Neural crest cell (in vitro differentiated cells): ENCODE measurements around the gene TUT4. TPM values are rescaled to one million over a fixed set of nuclear protein-coding genes. Genes with fewer than 3 reads are reported as not detected.

ENCODE experiments used
- DNase-seq: peaks from one replicate; pipeline ENCODE4 v3.0.0; 2021; ENCODE audit warnings: low read depth, mixed read lengths, low spot score
- H3K27ac Mint-ChIP-seq: one replicate; pipeline ENCODE4 v1.8.0; 2021; ENCODE audit warnings: mild to moderate bottlenecking, mixed read lengths; ENCODE audit not compliant: unreplicated experiment
- H3K27me3 Mint-ChIP-seq: 2 replicates; pipeline ENCODE4 v1.8.0; 2021; ENCODE audit warnings: low read depth, mild to moderate bottlenecking, mixed read lengths
- H3K36me3 Mint-ChIP-seq: 2 replicates; pipeline ENCODE4 v1.8.0; 2021; ENCODE audit warnings: low read depth, mild to moderate bottlenecking, mixed read lengths
- H3K4me1 Mint-ChIP-seq: 2 replicates; pipeline ENCODE4 v1.8.0; 2021; ENCODE audit warnings: mixed read lengths
- H3K4me3 Mint-ChIP-seq: one replicate; pipeline ENCODE4 v1.8.0; 2021; ENCODE audit warnings: mild to moderate bottlenecking, mixed read lengths
- H3K9me3 Mint-ChIP-seq: 2 replicates; pipeline ENCODE4 v1.8.0; 2021; ENCODE audit warnings: mixed read lengths
- total RNA-seq: library from RNA; stranded (reverse); gene quantifications from 2 replicates; pipeline ENCODE4 v1.2.1, GENCODE V29; 2021
- TF ChIP-seq, protein P1 (sequence below): fragments of 200-600 bp; sonication (generic); conservative IDR thresholded peaks from 2 replicates; pipeline ENCODE4 v1.5.0; 2021; ENCODE audit warnings: antibody characterized with exemption, mild to moderate bottlenecking

Gene TUT4
- total RNA-seq, 1 donor from 2014 or later = 88.0 TPM

DNA sequence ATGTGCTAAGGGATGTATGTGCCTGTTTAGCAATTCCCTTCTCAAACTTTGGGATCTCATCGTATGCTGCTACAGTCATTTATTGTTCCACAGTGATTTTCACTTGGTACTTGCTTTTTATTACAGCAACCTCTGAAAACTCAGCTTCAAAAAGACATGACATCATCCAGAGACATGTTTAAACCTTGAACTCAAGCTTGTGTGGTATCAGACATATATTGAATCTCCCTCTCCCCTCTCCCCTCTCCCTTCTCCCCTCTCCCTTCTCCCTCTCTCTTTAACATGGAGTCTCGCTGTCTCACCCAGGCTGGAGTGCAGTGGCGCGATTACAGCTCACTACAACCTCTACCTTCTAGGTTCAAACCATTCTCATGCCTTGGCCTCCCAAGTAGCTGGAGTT, 19.5 kb upstream of the TUT4 start:
- H3K27me3 Mint-ChIP-seq = peaks cover 7% of the 10 kb centered on the region
- DNase-seq = no peak
- H3K36me3 Mint-ChIP-seq = no peaks in the 10 kb centered on the region
- H3K9me3 Mint-ChIP-seq = no peaks in the 10 kb centered on the region
- H3K27ac Mint-ChIP-seq = no peak overlapping the region
- no peak overlapping the region for H3K4me3 Mint-ChIP-seq
- H3K4me1 Mint-ChIP-seq = peaks cover 15% of the 10 kb centered on the region
- TF ChIP-seq, protein P1, sequence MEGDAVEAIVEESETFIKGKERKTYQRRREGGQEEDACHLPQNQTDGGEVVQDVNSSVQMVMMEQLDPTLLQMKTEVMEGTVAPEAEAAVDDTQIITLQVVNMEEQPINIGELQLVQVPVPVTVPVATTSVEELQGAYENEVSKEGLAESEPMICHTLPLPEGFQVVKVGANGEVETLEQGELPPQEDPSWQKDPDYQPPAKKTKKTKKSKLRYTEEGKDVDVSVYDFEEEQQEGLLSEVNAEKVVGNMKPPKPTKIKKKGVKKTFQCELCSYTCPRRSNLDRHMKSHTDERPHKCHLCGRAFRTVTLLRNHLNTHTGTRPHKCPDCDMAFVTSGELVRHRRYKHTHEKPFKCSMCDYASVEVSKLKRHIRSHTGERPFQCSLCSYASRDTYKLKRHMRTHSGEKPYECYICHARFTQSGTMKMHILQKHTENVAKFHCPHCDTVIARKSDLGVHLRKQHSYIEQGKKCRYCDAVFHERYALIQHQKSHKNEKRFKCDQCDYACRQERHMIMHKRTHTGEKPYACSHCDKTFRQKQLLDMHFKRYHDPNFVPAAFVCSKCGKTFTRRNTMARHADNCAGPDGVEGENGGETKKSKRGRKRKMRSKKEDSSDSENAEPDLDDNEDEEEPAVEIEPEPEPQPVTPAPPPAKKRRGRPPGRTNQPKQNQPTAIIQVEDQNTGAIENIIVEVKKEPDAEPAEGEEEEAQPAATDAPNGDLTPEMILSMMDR = no peak

DNA sequence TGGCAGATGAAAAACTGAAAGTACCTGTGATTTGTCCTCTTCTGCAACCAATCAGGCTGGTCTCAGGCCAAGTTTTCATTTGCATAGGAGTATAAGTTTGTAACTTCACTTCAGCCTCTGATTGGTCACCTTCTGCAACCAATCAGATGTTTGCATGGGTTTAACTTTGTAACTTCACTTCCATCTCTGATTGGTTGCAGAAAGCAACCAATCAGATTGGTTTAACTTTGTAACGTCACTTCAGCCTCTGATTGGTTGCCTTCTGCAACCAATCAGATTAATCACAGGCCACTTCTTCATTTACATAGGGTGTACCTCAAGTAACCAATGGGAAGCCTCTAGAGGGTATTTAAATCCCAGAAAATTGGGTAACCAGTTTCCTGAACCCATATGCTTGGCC, 18.9 kb upstream of the TUT4 start:
- DNase-seq = no peak
- H3K9me3 Mint-ChIP-seq = no peaks in the 10 kb centered on the region
- H3K4me1 Mint-ChIP-seq = peaks cover 15% of the 10 kb centered on the region
- H3K36me3 Mint-ChIP-seq = no peaks in the 10 kb centered on the region
- no peak overlapping the region for H3K27ac Mint-ChIP-seq
- H3K27me3 Mint-ChIP-seq = peaks cover 7% of the 10 kb centered on the region
- TF ChIP-seq, protein P1 = no peak
- no peak overlapping the region for H3K4me3 Mint-ChIP-seq

DNA sequence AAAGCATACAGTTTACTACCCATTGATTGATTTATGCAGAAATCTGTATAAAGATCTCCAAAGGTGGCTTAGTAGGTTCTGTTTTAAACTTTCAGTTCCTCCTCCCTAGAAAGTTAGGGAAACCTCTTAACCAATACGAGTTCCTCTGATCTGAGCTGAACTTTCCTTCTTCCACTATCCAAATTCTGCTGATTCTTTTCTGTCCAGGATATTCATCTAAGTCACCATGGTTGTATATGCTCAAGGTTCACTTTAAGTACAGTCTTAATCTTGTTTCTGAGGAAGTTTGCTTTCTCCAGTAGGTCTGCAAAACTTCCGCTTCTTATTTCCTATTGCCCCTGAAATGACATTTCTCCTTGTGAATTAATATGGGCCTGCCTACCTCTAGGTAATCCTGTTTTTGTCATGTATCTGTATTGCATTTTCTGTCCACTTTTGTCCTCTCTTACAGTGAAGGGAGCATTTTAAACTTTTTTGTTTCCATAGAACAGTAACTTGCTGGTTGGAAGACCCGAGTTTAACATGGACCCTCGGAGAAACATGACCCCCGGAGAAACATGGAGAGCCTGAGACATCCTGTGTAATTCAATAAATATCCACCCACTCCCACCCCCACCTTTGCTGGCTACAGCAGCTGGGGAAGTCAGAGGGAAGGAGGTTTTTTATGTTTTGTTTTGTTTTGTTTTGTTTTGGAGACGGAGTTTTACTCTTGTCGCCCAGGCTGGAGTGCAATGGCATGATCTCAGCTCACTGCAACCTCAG, 16.7 kb upstream of the TUT4 start:
- Mint-ChIP-seq H3K36me3 (no peaks in the 10 kb centered on the region), H3K4me1 (peaks cover 15% of the 10 kb centered on the region), H3K27ac (no peak overlapping the region), H3K4me3 (no peak overlapping the region), H3K9me3 (no peaks in the 10 kb centered on the region), H3K27me3 (peaks cover 7% of the 10 kb centered on the region)
- TF ChIP-seq, protein P1 = no peak
- DNase-seq = no peak

DNA sequence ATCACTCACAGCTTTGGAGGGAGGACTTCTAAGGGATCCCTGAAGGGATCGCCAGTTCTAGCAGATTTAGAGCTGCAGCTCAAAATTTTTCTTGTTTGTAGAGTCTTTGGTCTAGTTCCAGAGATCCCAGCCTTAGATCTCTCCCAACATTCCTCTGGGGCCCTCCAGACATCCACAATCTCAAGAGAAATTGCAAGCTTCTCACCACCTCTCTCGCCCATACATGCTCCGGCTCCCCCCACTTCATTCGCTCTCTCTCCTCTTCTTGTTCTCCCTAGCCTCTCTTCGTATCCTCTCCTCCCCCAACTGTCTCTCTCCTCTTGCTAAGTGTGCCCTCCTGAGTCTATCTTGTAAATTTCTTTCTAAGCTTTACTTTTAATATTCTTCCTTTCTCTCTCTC, 15.1 kb upstream of the TUT4 start:
- Mint-ChIP-seq H3K27ac (no peak overlapping the region), H3K4me3 (no peak overlapping the region)
- DNase-seq = no peak

DNA sequence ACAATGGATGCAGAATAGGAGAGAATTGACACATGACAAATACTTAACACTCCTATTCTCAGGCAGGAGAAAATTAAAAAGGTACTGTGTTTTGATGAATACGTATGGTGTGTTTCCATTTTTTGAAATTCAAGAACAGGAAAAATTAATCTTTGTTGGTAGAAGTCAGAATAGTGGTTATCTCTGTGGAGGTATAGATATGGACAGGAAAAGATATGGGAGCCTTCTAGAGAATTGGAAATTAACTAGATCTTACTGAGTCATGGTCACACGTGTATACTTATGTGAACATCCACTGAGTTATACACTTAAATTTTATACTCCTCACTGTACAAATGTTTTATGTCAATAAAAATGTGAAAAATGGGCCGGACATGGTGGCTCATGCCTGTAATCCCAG, 9.9 kb upstream of the TUT4 start:
- no peak overlapping the region for H3K4me3 Mint-ChIP-seq
- no peaks in the 10 kb centered on the region for H3K36me3 Mint-ChIP-seq
- no peak overlapping the region for H3K27ac Mint-ChIP-seq
- H3K4me1 Mint-ChIP-seq = peaks cover 2% of the 10 kb centered on the region
- no peak for DNase-seq
- H3K9me3 Mint-ChIP-seq = peaks cover 2% of the 10 kb centered on the region
- H3K27me3 Mint-ChIP-seq = no peaks in the 10 kb centered on the region
- TF ChIP-seq, protein P1 = no peak

More for the DNA sequence above, 15.1 kb upstream of the TUT4 start:
- no peaks in the 10 kb centered on the region for H3K9me3 Mint-ChIP-seq
- H3K4me1 Mint-ChIP-seq = peaks cover 15% of the 10 kb centered on the region
- H3K36me3 Mint-ChIP-seq = no peaks in the 10 kb centered on the region
- TF ChIP-seq, protein P1 = no peak
- H3K27me3 Mint-ChIP-seq = peaks cover 7% of the 10 kb centered on the region
